Lower leg skin (tissue), 4 donors: ENCODE results near the gene RASA4B. TPM values are rescaled to one million over a fixed set of nuclear protein-coding genes. Genes with fewer than 3 reads are reported as not detected.
"Not testable (repeated sequence)": the region's sequence is repeated elsewhere in the genome, so short reads cannot be mapped to it uniquely, and the experiment has no call there.

Source experiments
- DNase-seq, 2 donors: peaks; one replicate each; pipeline ENCODE4 v3.0.0-alpha.2; 2019; ENCODE audit warnings: low spot score in 2 of 2
- H3K4me3 ChIP-seq: fragments of 200-600 bp; sonication (generic); 2 replicates; pipeline ENCODE4 v1.5.1; 2017; ENCODE audit warnings: mild to moderate bottlenecking, low read depth; ENCODE audit not compliant: poor library complexity, severe bottlenecking
- WGBS, 2 donors: methylation state at CpG; one replicate each; pipeline ENCODE4 v1.1.5; 2018; 5-methylcytosine and 5-hydroxymethylcytosine counted together
- intact Hi-C: fragments of 100-400 bp; cut with DNase I; formaldehyde crosslinking; loops from one replicate; pipeline ENCODE4 v1.15.0; 2023; ENCODE audit warnings: low total_unique reads
- total RNA-seq, 4 donors: library from RNA; depleted of rRNA; stranded (reverse); fragments of >200 nt; gene quantifications; one replicate each; pipeline ENCODE4 v1.1.0, GENCODE V29; 2016

Gene RASA4B
- total RNA-seq, 4 donors from 2014 or later = 21.6 to 28.3 (median 25.3) TPM

DNA sequence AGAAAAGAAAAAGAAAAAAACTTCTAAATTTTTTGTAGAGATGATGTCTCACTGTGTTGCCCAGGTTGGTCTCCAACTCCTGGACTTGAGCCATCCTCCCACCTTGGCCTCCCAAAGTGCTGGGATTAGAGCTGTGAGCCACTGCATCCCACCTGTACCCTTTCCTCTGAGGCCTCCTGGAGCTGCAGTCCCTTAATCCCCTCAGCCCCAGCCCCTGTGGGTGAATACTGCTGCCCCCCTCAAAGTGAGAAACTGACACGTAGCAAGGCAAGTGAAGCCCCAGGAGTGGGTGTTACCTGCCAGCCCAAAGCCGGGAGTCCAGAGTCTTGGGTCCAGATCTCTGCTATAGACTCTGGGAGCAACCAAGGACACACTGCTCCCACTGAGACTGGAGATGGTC is 7.2 kb upstream of the RASA4B start:
- 40% methylated on average over 1 of the region's 2 CpGs; no CpG with 5 or more reads in 1 of the 2 donors for WGBS, 2 donors
- H3K4me3 ChIP-seq, intact Hi-C loops: not testable (repeated sequence)
- DNase-seq = peak in 1 of 2 donors; percentile 70

DNA sequence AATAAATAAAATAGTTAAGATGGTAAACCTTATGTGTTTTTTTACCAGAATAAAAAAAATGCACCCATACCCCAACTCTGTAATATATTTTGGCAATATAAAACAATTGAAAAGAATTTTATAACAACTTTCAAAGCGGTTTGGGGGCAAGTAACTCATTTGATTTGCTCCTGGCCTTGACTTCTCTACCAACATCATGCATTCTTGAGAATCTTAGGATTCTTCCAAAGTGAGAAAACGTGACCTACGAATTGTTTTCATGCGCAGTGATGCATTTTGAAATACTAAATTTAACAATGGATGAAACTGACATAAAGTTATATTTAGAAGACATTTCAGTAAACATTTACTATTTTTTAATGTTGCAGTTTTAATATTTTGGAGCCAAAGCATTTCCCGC is 3.2 kb upstream of the RASA4B start:
- intact Hi-C loops, DNase-seq, H3K4me3 ChIP-seq: not testable (repeated sequence)
- no CpG with 5 or more reads among the region's 5 CpGs for WGBS, 2 donors

DNA sequence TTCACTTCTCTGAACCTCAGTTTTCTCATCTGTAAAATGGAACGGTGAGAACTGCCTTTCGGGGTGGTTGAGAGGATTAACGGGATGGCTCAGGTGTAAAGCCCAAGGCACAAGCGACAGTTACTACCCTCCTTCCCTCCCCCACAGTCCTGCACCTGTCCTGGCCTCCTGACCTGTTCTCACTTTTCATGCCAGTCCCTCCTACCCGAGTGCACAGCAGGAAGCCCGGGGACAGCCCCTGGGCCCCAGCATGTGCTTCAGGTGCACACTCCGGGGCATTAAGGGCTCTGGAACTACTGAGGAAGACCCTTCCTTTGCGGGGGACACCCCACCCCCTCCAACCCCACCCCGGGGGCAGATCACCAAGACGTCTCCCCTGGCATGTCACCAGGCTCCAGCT is 626 bp downstream of the RASA4B start:
- intact Hi-C loops, H3K4me3 ChIP-seq, DNase-seq: not testable (repeated sequence)
- no CpG with 5 or more reads among the region's 10 CpGs for WGBS, 2 donors

DNA sequence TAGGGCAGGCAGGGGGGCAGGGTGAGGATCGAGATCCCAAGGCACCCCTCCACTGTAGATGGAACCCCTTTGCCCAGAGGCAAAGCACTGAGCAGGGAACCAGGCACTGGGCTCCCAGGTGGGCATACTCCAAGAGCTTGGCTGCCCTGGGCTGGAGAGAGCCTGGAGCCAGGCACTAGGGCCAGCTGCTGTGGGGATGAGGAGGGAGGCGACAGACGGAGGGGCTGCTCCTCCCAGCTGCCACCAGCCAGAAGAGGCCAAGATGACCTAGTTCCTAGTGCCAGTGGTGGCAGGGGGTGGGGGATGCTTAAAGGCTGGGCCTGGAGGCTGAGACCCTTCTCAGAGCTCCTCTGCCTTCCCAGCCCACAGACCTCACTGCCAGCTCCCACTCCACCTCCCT is 1.7 kb downstream of the RASA4B start:
- no CpG with 5 or more reads among the region's 3 CpGs for WGBS, 2 donors
- DNase-seq, H3K4me3 ChIP-seq, intact Hi-C loops: not testable (repeated sequence)

DNA sequence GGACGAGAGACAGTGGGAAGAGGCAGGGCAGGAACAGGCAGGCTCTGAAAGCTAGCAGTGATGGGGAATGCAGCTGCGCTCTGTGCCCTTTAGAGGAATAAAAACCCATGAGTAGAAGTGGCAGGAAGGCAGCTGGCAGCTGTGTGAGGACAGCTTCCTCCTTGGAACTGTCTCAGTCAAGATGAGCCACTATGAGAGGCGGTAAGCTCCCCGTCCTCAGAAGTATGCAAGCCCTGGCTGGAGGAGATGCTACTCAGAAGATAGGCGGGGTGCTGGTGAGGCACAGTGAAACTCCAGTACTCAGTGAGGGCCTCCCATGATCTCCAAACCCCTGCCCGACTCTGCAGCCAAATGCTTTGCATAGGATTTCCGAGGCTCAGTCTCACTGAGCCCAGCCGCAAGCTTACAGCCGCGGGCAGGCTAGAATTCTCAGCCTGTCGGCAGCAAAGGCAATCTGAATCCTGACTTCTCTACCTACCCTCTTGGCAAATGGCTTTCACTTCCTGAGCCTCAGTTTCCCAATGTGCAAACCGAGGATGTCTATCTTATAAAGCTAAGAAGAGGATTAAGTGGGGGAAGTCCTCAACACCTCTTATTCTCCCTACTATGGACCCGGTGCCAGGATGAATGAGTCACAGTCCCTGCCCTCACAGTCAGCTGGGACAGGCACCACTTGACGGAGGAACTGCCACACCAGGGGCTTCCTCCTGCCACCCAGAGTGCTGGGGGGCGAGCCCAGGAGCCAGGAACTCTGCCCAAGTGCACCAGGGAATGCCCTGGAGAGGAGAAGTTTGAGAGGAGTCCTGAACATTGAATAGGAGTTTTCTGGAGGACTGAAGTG is 2.5 kb downstream of the RASA4B start:
- H3K4me3 ChIP-seq, intact Hi-C loops, DNase-seq: not testable (repeated sequence)
- WGBS, 2 donors = no CpG with 5 or more reads among the region's 15 CpGs

DNA sequence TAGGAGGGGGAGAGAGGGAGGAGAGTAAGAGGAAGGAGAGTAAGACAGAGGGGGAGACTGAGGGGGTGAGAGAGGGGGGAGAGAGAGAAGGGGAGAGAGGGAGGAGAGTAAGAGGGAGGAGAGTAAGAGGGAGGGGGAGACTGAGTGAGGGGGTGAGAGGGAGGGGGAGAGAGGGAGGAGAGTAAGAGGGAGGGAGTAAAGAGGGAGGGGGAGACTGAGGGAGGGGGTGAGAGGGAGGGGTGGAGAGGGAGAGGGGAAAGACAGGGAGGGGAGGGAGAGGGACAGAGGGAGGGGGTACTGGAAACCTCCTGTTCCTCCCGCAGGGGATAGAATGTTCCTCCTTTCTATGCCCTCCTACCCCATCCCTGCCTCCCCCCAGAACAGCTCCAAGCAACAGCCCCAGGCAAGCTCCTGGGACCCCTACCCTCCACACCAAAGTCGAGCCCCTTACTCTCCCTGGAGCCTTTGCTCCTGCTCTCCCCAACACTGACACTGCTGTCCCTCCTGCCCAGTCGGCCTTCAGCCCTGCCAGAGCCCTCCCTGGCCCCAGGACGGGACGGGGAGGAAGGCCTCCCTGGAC is 4.8 kb downstream of the RASA4B start:
- WGBS, 2 donors = 20 to 21% methylated on average over 5 of the region's 5 CpGs
- H3K4me3 ChIP-seq, intact Hi-C loops: not testable (repeated sequence)

DNA sequence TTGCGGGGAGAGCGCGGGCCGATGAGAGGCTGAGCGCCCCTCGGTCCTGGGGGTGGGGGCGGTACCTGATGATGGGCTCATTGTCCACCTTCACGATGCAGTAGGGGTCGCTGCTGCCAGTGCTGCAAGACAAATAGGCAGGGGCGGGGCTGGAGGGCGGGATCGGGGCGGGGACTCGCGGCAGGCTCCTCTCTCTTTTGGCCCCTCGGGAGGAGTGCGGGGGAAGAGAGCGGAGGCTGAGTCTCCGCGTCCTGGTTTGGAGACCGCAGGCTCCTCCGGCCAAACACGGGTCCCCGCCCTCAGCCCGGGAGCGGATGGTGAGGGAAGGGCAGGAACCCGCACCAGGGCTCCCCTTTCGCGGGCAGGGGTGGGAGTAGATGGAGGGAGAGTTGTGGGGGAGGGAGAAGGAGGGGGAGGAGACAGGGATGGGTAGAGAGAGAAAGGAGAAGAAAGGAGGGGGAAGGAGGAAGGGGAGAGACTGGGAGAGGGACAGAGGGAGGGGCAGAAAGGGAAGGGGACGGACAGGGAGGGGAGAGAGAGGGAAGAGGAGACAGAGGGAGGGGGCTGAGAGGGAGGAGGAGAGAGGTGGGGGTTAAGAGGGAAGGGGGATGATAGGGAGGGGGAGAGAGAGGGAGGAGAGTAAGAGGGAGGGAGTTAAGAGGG is 5.6 kb downstream of the RASA4B start:
- intact Hi-C loops, DNase-seq, H3K4me3 ChIP-seq: not testable (repeated sequence)
- no CpG with 5 or more reads among the region's 30 CpGs for WGBS, 2 donors

More for the DNA sequence above, 4.8 kb downstream of the RASA4B start:
- DNase-seq = peak; percentile 16 to 86

DNA sequence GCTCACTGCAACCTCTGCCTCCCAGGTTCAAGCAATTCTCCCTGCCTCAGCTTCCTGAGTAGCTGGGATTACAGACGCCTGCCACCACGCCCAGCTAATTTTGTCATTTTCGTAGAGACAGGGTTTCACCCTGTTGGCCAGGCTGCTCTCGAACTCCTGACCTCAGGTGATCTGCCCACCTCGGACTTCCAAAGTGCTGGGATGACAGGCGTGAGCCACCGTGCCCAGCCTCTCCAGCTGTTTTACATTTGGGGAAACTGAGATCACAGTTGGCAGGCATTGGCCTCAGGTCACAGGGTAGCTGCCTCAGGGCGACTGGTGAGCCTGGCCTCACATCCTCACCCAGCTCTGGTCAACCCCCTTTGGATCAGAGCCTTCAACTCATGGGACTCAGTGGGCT is 7.0 kb downstream of the RASA4B start:
- WGBS, 2 donors = 68 to 71% methylated on average over 5 to 6 of the region's 8 CpGs
- H3K4me3 ChIP-seq, intact Hi-C loops: not testable (repeated sequence)
- peak; percentile 14 to 80 for DNase-seq

DNA sequence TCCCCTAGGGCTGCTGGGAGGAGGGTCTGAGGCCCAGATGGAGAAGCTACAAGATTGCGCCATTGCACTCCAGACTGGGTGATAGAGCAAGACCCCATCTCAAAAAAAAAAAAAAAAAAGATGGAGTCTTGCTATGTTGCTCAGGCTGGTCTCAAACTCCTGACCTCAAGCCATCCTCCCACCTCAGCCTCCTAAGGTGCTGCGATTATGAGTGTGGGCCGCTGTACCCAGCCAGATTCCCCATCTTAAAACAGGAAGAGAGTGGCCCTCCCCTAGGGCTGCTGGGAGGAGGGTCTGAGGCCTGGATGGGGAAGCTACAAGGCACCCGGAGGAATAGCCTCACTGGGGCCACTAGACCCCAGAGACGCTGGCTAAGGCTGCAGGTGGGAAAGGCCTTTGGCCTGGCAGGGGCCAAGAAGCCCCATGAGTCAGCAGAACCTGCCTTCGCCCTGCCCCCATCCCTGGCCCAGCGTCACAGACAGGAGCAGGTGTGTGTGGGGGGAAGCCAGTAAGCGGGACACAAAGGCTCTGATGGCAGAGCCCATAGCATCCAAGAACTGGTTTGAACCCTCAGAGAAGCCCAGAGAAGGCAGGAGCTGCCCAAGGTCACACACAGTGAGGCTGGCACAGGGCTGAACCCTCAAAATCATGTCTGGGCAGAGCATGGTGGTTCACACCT is 10.0 kb downstream of the RASA4B start:
- intact Hi-C loops, H3K4me3 ChIP-seq: not testable (repeated sequence)
- peak in 1 of 2 donors; percentile 11 for DNase-seq
- 95 to 100% methylated on average over 2 of the region's 8 CpGs for WGBS, 2 donors

DNA sequence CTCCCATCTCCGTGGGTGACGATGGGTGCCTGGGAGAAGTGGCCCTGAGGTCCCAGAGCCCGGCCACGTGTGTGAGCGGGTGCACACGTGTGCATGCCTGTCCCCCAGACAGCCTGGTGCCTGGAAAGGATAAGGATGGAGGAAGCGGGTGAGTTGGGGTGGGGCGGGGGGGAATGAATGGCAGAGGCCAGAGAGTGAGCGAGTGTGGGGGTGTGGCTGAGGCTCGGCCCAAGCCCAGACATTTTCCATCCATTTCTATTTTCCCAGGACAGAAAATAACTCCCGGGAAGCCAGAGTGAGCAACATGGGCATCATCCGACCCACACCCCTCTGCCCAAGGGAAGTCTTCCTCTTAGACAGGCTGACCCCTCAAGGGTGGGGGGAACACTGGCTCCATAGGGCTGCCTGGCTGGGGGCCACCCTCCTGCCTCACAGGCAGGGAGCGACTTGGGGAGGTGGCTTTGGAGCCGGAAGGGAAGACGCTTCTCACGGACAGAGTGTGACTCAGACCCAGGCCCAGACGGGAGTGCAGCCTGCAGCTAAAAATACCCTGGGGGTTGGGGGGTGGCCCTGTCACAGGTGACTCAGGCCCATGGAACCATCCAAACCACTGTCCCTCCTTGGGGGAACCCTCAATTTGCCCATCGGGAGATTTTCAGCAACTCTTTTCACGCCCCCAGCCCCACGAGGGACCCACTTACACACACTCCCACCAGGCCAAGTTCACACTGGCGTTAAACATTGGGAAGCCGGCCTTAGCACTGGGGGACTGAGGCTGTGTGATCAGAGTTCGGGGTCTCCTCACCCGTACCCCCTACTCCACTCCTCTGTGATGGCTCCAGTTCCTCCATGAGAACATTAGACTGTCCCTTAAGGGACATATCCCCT is 12.0 kb downstream of the RASA4B start:
- intact Hi-C loops, H3K4me3 ChIP-seq, DNase-seq: not testable (repeated sequence)
- WGBS, 2 donors = no CpG with 5 or more reads among the region's 24 CpGs

DNA sequence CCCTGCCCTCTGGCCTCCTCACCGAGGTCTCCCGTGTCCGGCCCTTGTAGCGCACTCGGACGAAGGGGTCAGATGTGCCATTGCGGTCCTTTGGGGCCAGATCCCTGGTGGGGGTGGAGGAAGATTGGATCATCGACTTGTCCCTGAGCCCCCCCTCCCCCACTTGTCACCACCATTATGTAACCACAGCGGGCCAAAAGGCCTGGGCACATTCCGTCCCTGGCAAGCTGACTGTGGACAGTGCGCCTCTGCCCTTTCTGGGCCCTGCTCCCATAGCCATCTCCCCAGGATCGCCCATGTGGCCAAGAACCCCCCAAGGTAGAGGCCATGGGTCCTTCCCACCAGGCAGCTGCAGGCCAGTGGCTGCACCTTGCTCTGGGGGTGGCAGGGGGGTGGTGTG is 14.4 kb downstream of the RASA4B start:
- DNase-seq, intact Hi-C loops, H3K4me3 ChIP-seq: not testable (repeated sequence)
- WGBS, 2 donors = no CpG with 5 or more reads among the region's 12 CpGs

DNA sequence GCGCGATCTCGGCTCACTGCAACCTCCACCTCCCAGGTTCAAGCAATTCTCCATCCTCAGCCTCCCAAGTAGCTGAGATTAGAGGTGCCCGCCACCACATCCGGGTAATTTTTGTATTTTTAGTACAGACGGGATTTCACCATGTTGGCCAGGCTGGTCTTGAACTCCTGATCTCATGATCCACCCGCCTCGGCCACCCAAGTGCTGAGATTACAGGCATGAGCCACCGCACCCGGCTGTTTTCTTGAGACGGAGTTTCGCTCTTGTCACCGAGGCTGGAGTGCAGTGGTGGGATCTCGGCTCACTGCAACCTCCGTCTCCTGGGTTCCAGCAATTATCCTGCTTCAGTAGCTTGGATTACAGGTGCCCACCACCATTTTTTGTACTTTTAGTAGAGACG is 19.3 kb downstream of the RASA4B start:
- WGBS, 2 donors = 89 to 94% methylated on average over 12 to 15 of the region's 16 CpGs
- intact Hi-C loops, H3K4me3 ChIP-seq: not testable (repeated sequence)
- DNase-seq = peak; percentile 11 to 76

DNA sequence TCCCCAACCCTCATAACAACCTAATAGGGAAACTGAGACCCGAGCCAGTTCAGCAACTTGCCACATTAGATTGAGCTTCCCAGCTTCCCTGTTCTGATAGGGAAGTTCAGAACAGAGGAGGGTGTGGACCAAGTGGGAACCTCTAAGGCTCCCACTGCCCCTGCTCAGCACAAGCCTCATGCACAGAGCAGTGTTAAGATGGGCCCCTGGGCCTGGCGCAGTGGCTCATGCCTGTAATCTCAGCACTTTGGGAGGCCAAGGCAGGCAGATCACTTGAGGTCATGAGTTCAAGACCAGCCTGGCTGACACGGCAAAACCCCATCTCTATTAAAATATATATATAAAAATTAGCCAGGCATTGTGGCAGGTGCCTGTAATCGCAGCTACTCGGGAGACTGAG is 20.3 kb downstream of the RASA4B start:
- 93% methylated on average over 2 of the region's 5 CpGs; no CpG with 5 or more reads in 1 of the 2 donors for WGBS, 2 donors
- H3K4me3 ChIP-seq, intact Hi-C loops: not testable (repeated sequence)
- peak; percentile 13 to 78 for DNase-seq

DNA sequence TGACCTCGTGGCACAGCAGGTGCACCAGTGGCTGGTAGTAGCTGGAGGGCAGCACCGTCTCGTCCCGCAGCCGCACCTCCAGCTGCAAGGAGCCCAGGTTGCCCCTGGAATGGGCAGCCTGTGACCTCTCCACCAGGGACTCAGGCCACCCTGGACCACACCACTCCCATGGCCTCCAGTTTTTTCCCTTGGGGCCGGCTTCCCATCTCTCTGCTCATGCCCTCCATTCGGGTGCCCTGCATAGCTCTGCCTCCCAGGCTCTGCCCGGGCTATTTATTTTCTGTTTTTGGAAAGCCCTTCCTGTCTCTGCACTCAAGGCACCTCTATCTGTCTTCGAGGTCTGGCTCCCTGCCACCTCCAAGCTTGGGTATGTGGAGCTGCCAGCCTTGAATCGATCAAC is 20.7 kb downstream of the RASA4B start:
- WGBS, 2 donors = 66 to 81% methylated on average over 3 to 4 of the region's 10 CpGs
- intact Hi-C loops, H3K4me3 ChIP-seq: not testable (repeated sequence)
- peak in 1 of 2 donors; percentile 8 for DNase-seq
